HT-29 (cell line): ENCODE results near the gene GAK. TPM values are rescaled to one million over a fixed set of nuclear protein-coding genes. Genes with fewer than 3 reads are reported as not detected.

Source experiments
- DNase-seq: peaks from one replicate; pipeline ENCODE4 v3.0.0-alpha.2; 2015; ENCODE audit warnings: low spot score
- total RNA-seq: library from RNA; depleted of rRNA; stranded (reverse); fragments of >200 nt; shearing (Covaris generic); gene quantifications from 2 replicates; pipeline ENCODE4 v1.2.3, GENCODE V29; 2014

The GAK gene
- total RNA-seq, 1 experiment from 2014 or later = 308 TPM

- DNase-seq = no peak
Observed at GRCh38 chr4:830601-831482, 101.3 kb downstream of the GAK start.

- DNase-seq = no peak
Observed at GRCh38 chr4:829761-830600, 102.1 kb downstream of the GAK start.

GRCh38 chr4:829291-829690, 102.8 kb downstream of the GAK start:
- no peak for DNase-seq

- DNase-seq = peak; percentile 48
Observed at GRCh38 chr4:828641-829271, 103.4 kb downstream of the GAK start.

GRCh38 chr4:827209-828081, 104.7 kb downstream of the GAK start:
- no peak for DNase-seq

- no peak for DNase-seq
Observed at GRCh38 chr4:826508-827208, 105.5 kb downstream of the GAK start.

- peak; percentile 11 for DNase-seq
Observed at GRCh38 chr4:825971-826330, 106.2 kb downstream of the GAK start, which contains the start of gene CPLX1. CPLX1 (minus strand) TSS chr4:826129; CDS start chr4:824522, 1,607 bp downstream.

GRCh38 chr4:825063-825970, 106.8 kb downstream of the GAK start:
- DNase-seq = no peak

- DNase-seq = no peak
Observed at GRCh38 chr4:824461-825062, 107.6 kb downstream of the GAK start.

- no peak for DNase-seq
Observed at GRCh38 chr4:823761-824460, 108.2 kb downstream of the GAK start.

- DNase-seq = no peak
Observed at GRCh38 chr4:823176-823760, 108.8 kb downstream of the GAK start.

- no peak for DNase-seq
Observed at GRCh38 chr4:822361-823175, 109.5 kb downstream of the GAK start.

- no peak for DNase-seq
Observed at GRCh38 chr4:821631-822030, 110.5 kb downstream of the GAK start.

GRCh38 chr4:821181-821591, 110.9 kb downstream of the GAK start:
- no peak for DNase-seq

- DNase-seq = no peak
Observed at GRCh38 chr4:820230-821172, 111.6 kb downstream of the GAK start.
